ENCODE measurements around the gene PHLDA3. TPM values are rescaled to one million over a fixed set of nuclear protein-coding genes. Genes with fewer than 3 reads are reported as not detected.

Gene PHLDA3
- total and polyA plus RNA-seq, 2 of the 4 experiments (the other 2 are of a cell fraction) = 41.6 to 102 TPM

GRCh38 chr1:201510734-201511133, 41.7 kb upstream of the PHLDA3 start:
- Histone ChIP-seq H3K27me3 (ENCODE audit: control insufficient read depth, insufficient read depth, low read length) (no peaks in the 10 kb centered on the region), H3K56ac (ENCODE audit: extremely low read depth, insufficient read depth, low read length) (no peak overlapping the region), H2AFZ (replicated peaks; ENCODE audit: low read length, poor library complexity) (no peak overlapping the region), H2BK20ac (ENCODE audit: low read depth, low read length) (no peak overlapping the region), H3K23ac (ENCODE audit: low read depth, low read length) (no peak overlapping the region), H4K8ac (ENCODE audit: low read depth in 2 of 2, low read length in 2 of 2) (no peak overlapping the region), H3K4me1 (ENCODE audit: control insufficient read depth, insufficient read depth, low read length) (peaks cover 25% of the 10 kb centered on the region), H3K27ac (ENCODE audit: insufficient read depth, low read length) (no peak overlapping the region), H2BK120ac (ENCODE audit: low read depth, low read length) (peak overlapping the region; percentile 35; the same call in 1 of the 2 replicates), H2AK5ac (ENCODE audit: low read depth, low read length) (peak overlapping the region; percentile 57; the same call in 1 of the 2 replicates), H3K9me1 (ENCODE audit: insufficient read depth, low read length) (peaks cover 19% of the 10 kb centered on the region), H3K14ac (replicated peaks; ENCODE audit: low read depth, low read length) (no peak overlapping the region), H3K4me2 (ENCODE audit: low read depth, low read length) (no peak overlapping the region), H3K79me1 (ENCODE audit: low read depth in 1 of 2, low read length in 2 of 2) (peaks cover 7 to 24% of the 10 kb centered on the region in 2 experiments; a peak in 2 of 4 replicates), H3K4me3 (ENCODE audit: insufficient read depth, low read depth, low read length) (no peak overlapping the region), H3K9me3 (ENCODE audit: control insufficient read depth, insufficient read depth, low read length) (no peaks in the 10 kb centered on the region), H3K36me3 (ENCODE audit: control insufficient read depth, insufficient read depth, low read length) (no peaks in the 10 kb centered on the region; the same call in 1 of the 2 replicates), H4K91ac (ENCODE audit: insufficient read depth, low read depth, low read length) (peak overlapping the region; percentile 24; the same call in 1 of the 2 replicates), H3K4ac (ENCODE audit: low read depth, low read length) (no peak overlapping the region), H2BK15ac (ENCODE audit: low read depth, low read length) (peak overlapping the region; percentile 59; the same call in 1 of the 3 replicates), H3K9ac (ENCODE audit: low read depth, low read length) (no peak overlapping the region), H2AK9ac (replicated peaks; ENCODE audit: low read depth, low read length, poor library complexity) (no peak overlapping the region), H4K5ac (ENCODE audit: low read depth, low read length) (no peak overlapping the region), H3K18ac (ENCODE audit: low read depth, low read length) (no peak overlapping the region), H4K20me1 (ENCODE audit: insufficient read depth, low read length) (peaks cover 7% of the 10 kb centered on the region), H2BK5ac (ENCODE audit: low read depth, low read length, poor library complexity, severe bottlenecking) (no peak overlapping the region)
- TF ChIP-seq MXI1 (IDR thresholded peaks at IDR 0.05; ENCODE audit: borderline replicate concordance, low read depth, low read length) = no peak
- no peak for TF ChIP-seq NFE2L2 (IDR thresholded peaks at IDR 0.05; ENCODE audit: low read depth, low read length)
- TF ChIP-seq FOS (IDR thresholded peaks at IDR 0.05; ENCODE audit: low read depth, low read length) = no peak
- TF ChIP-seq BHLHE40 (IDR thresholded peaks at IDR 0.05; ENCODE audit: low read depth, low read length) = no peak
- no peak for TF ChIP-seq POLR2A (IDR thresholded peaks at IDR 0.05; ENCODE audit: low read depth, low read length)
- TF ChIP-seq RCOR1 (IDR thresholded peaks at IDR 0.05; ENCODE audit: insufficient replicate concordance, low read length) = no peak
- TF ChIP-seq CHD1 (IDR thresholded peaks at IDR 0.05; ENCODE audit: low read depth, low read length) = no peak
- no peak for TF ChIP-seq MAFK (IDR thresholded peaks at IDR 0.05; ENCODE audit: low read depth, low read length)
- TF ChIP-seq RFX5 (IDR thresholded peaks at IDR 0.05; ENCODE audit: low read depth, low read length) = no peak
- TF ChIP-seq SMC3 (IDR thresholded peaks at IDR 0.05; ENCODE audit: low read depth, low read length) = no peak
- no peak for TF ChIP-seq CEBPB (IDR thresholded peaks at IDR 0.05; ENCODE audit: low read depth, low read length)
- no CpG with 5 or more reads among the region's 1 CpG for WGBS, 2 experiments (ENCODE audit: extremely low coverage in 2 of 2, insufficient read length in 1 of 2)
- no peak for DNase-seq
- BruUV-seq (replicated peaks) = no TSS peak
- dilution Hi-C loops (cut with HindIII; ENCODE audit: low sequenced_read_pairs, unreplicated experiment) (no loop called here), in situ Hi-C loops (cut with MboI; ENCODE audit: low sequenced_read_pairs) (loop anchor here (10.0 kb wide), 1 partner anchor 66 kb away; no protein-coding TSS in a partner anchor), intact Hi-C loops (cut with micrococcal nuclease) (no loop called here)
- ChIA-PET POLR2A (ENCODE audit: unreplicated experiment) (interaction anchor here (2.3 kb wide), 1 partner anchor 42 kb away, joined by 7 read pairs; the partner anchor contains the start of gene PHLDA3), CTCF (interaction anchor here (1.5 to 6.2 kb wide), 2 partner anchors 24 to 29 kb away, joined by 3 to 103 read pairs; no protein-coding TSS in a partner anchor)
- no peak for ATAC-seq (ENCODE audit: low read depth)
